Measurements from ENCODE around the gene ILF2. TPM values are rescaled to one million over a fixed set of nuclear protein-coding genes. Genes with fewer than 3 reads are reported as not detected.

ILF2 gene
- total RNA-seq, 1 donor from 2014 or later = 185 TPM

DNA sequence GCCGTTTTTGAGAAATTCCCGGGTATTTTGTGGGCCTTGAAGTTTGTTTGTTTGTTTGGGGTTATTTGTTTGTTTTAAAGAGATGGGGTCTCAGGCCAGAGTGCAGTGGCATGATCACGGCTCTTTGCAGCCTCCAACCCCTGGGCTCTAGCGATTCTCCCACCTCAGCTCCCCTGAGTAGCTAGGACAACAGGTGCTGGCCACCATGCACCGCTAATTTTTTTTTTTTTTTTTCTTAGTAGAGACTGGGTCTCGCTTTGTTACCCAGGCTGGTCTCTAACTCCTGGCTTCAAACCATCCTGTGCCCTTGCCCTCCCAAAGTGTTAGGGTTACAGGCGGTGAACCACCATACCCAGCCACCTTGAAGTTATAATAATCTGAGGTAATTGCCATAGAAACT, 34.9 kb downstream of the ILF2 start:
- no peaks in the 10 kb centered on the region for H3K9me3 ChIP-seq (ENCODE audit: insufficient read depth, low read depth, low read length)
- peaks cover 40% of the 10 kb centered on the region for H4K20me1 ChIP-seq (ENCODE audit: insufficient read depth, low read length)
- H3K27me3 ChIP-seq (ENCODE audit: insufficient read depth, low read length) = no peaks in the 10 kb centered on the region
- no peak overlapping the region for H3K4me3 ChIP-seq (ENCODE audit: insufficient read depth, low read depth, low read length)
- no peak overlapping the region for H3K27ac ChIP-seq (ENCODE audit: low read depth, low read length)
- H3K27ac Mint-ChIP-seq (ENCODE audit: unreplicated experiment) = no peak overlapping the region
- peaks cover 4% of the 10 kb centered on the region for H3K4me1 Mint-ChIP-seq (ENCODE audit: low read depth, unreplicated experiment)
- peaks cover 2% of the 10 kb centered on the region for H3K9me3 Mint-ChIP-seq (ENCODE audit: unreplicated experiment)
- H3K4me2 ChIP-seq (ENCODE audit: low read length) = peak overlapping the region; percentile 94
- no peak for DNase-seq (ENCODE audit: low read depth)
- peaks cover 62% of the 10 kb centered on the region for H3K79me2 ChIP-seq (ENCODE audit: insufficient read depth, low read length)
- no peaks in the 10 kb centered on the region for H3K27me3 Mint-ChIP-seq (ENCODE audit: low read depth, unreplicated experiment)
- H3K36me3 Mint-ChIP-seq (ENCODE audit: low read depth, unreplicated experiment) = peaks cover 9% of the 10 kb centered on the region
- FAIRE-seq = no peak
- peaks cover 9% of the 10 kb centered on the region for H3K4me1 ChIP-seq (ENCODE audit: insufficient read depth, low read length)
- H2AFZ ChIP-seq (ENCODE audit: low read depth, low read length) = no peak overlapping the region
- peaks cover 38% of the 10 kb centered on the region for H3K36me3 ChIP-seq (ENCODE audit: insufficient read depth, low read length)
- peak overlapping the region; percentile 97 for H3K4me3 Mint-ChIP-seq (ENCODE audit: unreplicated experiment)
- no peak overlapping the region for H3K9ac ChIP-seq (ENCODE audit: low read length)
- TF ChIP-seq CTCF (IDR thresholded peaks at IDR 0.05; ENCODE audit: insufficient read depth, low read depth, low read length) = no peak
- no peak for TF ChIP-seq EZH2 (IDR thresholded peaks at IDR 0.05; ENCODE audit: insufficient read depth, low read length)

GRCh38 chr1:153633754-153634665, 36.8 kb downstream of the ILF2 start, which contains the start of gene CHTOP:
Gene CHTOP (plus strand): TSS chr1:153634066. CDS start chr1:153636589, 2,523 bp downstream.
- H3K9me3 Mint-ChIP-seq (ENCODE audit: unreplicated experiment) = peaks cover 2% of the 10 kb centered on the region

More at GRCh38 chr1:153633754-153634665, 36.8 kb downstream of the ILF2 start, which contains the start of gene CHTOP:
- no peaks in the 10 kb centered on the region for H3K9me3 ChIP-seq (ENCODE audit: insufficient read depth, low read depth, low read length)
- Mint-ChIP-seq H3K4me3 (ENCODE audit: unreplicated experiment) (peak within 1 kb of the TSS; percentile 97), H3K36me3 (ENCODE audit: low read depth, unreplicated experiment) (peaks cover 9% of the 10 kb centered on the region), H3K4me1 (ENCODE audit: low read depth, unreplicated experiment) (peaks cover 14% of the 10 kb centered on the region), H3K27ac (ENCODE audit: unreplicated experiment) (peak within 1 kb of the TSS; percentile 98), H3K27me3 (ENCODE audit: low read depth, unreplicated experiment) (no peaks in the 10 kb centered on the region)
- peak within 1 kb of the TSS; percentile 71 for H2AFZ ChIP-seq (ENCODE audit: low read depth, low read length)
- H3K9ac ChIP-seq (ENCODE audit: low read length) = peak within 1 kb of the TSS; percentile 100
- H3K4me1 ChIP-seq (ENCODE audit: insufficient read depth, low read length) = peaks cover 9% of the 10 kb centered on the region
- FAIRE-seq (no peak), DNase-seq (ENCODE audit: low read depth) (peak; percentile 93)
- H3K27me3 ChIP-seq (ENCODE audit: insufficient read depth, low read length) = no peaks in the 10 kb centered on the region
- H3K36me3 ChIP-seq (ENCODE audit: insufficient read depth, low read length) = peaks cover 25% of the 10 kb centered on the region
- H3K4me2 ChIP-seq (ENCODE audit: low read length) = peak within 1 kb of the TSS; percentile 94
- H3K4me3 ChIP-seq (ENCODE audit: insufficient read depth, low read depth, low read length) = peak within 1 kb of the TSS; percentile 93
- H3K79me2 ChIP-seq (ENCODE audit: insufficient read depth, low read length) = peaks cover 45% of the 10 kb centered on the region
- no peak for TF ChIP-seq EZH2 (IDR thresholded peaks at IDR 0.05; ENCODE audit: insufficient read depth, low read length)
- TF ChIP-seq CTCF (IDR thresholded peaks at IDR 0.05; ENCODE audit: insufficient read depth, low read depth, low read length) = no peak
- peak within 1 kb of the TSS; percentile 100 for H3K27ac ChIP-seq (ENCODE audit: low read depth, low read length)
- H4K20me1 ChIP-seq (ENCODE audit: insufficient read depth, low read length) = peaks cover 32% of the 10 kb centered on the region
